SK-N-SH (cell line): ENCODE data around the gene ATG4C. TPM values are rescaled to one million over a fixed set of nuclear protein-coding genes. Genes with fewer than 3 reads are reported as not detected.

Source experiments
- CTCF ChIA-PET: fragments of 300-600, 350-600 bp; formaldehyde crosslinking; extraction: SDS; loops from one replicate; lab custom pipeline; 2021; lab: Yijun Ruan, JAX
- POLR2A ChIA-PET: fragments of 350-600 bp; sonication (Branson Sonifier 250); formaldehyde crosslinking; extraction: SDS; loops from one replicate; lab custom pipeline; 2020; ENCODE audit warnings: antibody characterized with exemption, inconsistent platforms; lab: Yijun Ruan, JAX
- DNase-seq: peaks from one replicate; pipeline ENCODE4 v3.0.0; 2012
- H2AFZ ChIP-seq: fragments of 200-600 bp; sonication (generic); 2 replicates; pipeline ENCODE4 v1.8.1; 2016; ENCODE audit warnings: antibody characterized with exemption, mild to moderate bottlenecking, low read depth
- H3F3A ChIP-seq: fragments of 200-600 bp; sonication (generic); replicated peaks from 2 replicates; pipeline ENCODE3; 2016; ENCODE audit warnings: antibody characterized with exemption, mild to moderate bottlenecking; ENCODE audit not compliant: insufficient read depth
- H3K27ac ChIP-seq, 2 experiments: fragments of 200-500 bp in 1 of 2; fragments of 200-600 bp in 1 of 2; sonication (Bioruptor generic) in 1 of 2; sonication (generic), shearing (Covaris generic) in 1 of 2; 2 replicates each; pipeline versions ENCODE4 v1.5.1 to v1.6.1; 2014 to 2016; ENCODE audit warnings: low read depth in 2 of 2, inconsistent platforms in 1 of 2, low read length in 1 of 2, mild to moderate bottlenecking in 1 of 2, mixed read lengths in 1 of 2
- H3K27me3 ChIP-seq: fragments of 200-600 bp; sonication (generic), shearing (Covaris generic); 2 replicates; pipeline ENCODE4 v1.6.1; 2016; ENCODE audit warnings: mixed run types; ENCODE audit not compliant: insufficient read depth
- H3K36me3 ChIP-seq, 2 experiments: fragments of 200-500 bp in 1 of 2; fragments of 200-600 bp in 1 of 2; sonication (Bioruptor generic) in 1 of 2; sonication (generic) in 1 of 2; replicated peaks in 1 of 2; 2 replicates each; pipeline versions ENCODE3 to v1.5.1; 2014 to 2016; ENCODE audit warnings: low read length in 1 of 2, mild to moderate bottlenecking in 1 of 2; ENCODE audit not compliant: insufficient read depth in 2 of 2, control insufficient read depth in 1 of 2
- H3K4me1 ChIP-seq, 2 experiments: fragments of 200-500 bp in 1 of 2; fragments of 200-600 bp in 1 of 2; sonication (Bioruptor generic) in 1 of 2; sonication (generic), shearing (Covaris generic) in 1 of 2; 2 replicates each; pipeline versions ENCODE4 v1.5.1 to v1.6.1; 2014 to 2016; ENCODE audit warnings: low read depth in 1 of 2, low read length in 1 of 2, mixed run types in 1 of 2; ENCODE audit not compliant: insufficient read depth in 2 of 2, control insufficient read depth in 1 of 2
- H3K4me2 ChIP-seq: fragments of 200-600 bp; sonication (generic), shearing (Covaris generic); 2 replicates; pipeline ENCODE4 v1.6.1; 2017; ENCODE audit warnings: mixed run types
- H3K4me3 ChIP-seq, 2 experiments: fragments of 200-500 bp in 1 of 2; fragments of 200-600 bp in 1 of 2; sonication (Bioruptor generic) in 1 of 2; sonication (generic), shearing (Covaris generic) in 1 of 2; 2 replicates each; pipeline versions ENCODE4 v1.5.1 to v1.8.1; 2014 to 2016; ENCODE audit warnings: low read depth in 2 of 2, inconsistent platforms in 1 of 2, low read length in 1 of 2, mild to moderate bottlenecking in 1 of 2, mixed read lengths in 1 of 2, moderate library complexity in 1 of 2
- H3K79me2 ChIP-seq: fragments of 200-600 bp; sonication (generic); 2 replicates; pipeline ENCODE4 v1.8.1; 2017; ENCODE audit warnings: mild to moderate bottlenecking; ENCODE audit not compliant: insufficient read depth
- H3K9ac ChIP-seq: fragments of 200-600 bp; sonication (generic); 2 replicates; pipeline ENCODE4 v1.6.1; 2017; ENCODE audit warnings: mixed run types
- H3K9me2 ChIP-seq: fragments of 200-600 bp; sonication (generic); 2 replicates; pipeline ENCODE4 v1.6.1; 2017; ENCODE audit warnings: mixed run types
- H3K9me3 ChIP-seq: fragments of 200-600 bp; sonication (generic); 2 replicates; pipeline ENCODE4 v1.6.1; 2017; ENCODE audit warnings: mixed run types, mild to moderate bottlenecking, moderate library complexity
- H4K20me1 ChIP-seq: fragments of 200-600 bp; sonication (generic); 2 replicates; pipeline ENCODE4 v1.6.1; 2017; ENCODE audit warnings: mild to moderate bottlenecking, mixed run types; ENCODE audit not compliant: insufficient read depth
- ELF1 ChIP-seq: IDR thresholded peaks from 2 replicates; pipeline ENCODE4 v1.4.0; 2012
- EP300 ChIP-seq, 2 experiments: IDR thresholded peaks; 2 replicates each; pipeline versions ENCODE4 v1.4.0 to v1.6.1; 2012; ENCODE audit warnings: borderline replicate concordance in 1 of 2, low read depth in 1 of 2, low read length in 1 of 2
- EZH2phosphoT487 ChIP-seq: fragments of 200-600 bp; sonication (generic); IDR thresholded peaks from 2 replicates; pipeline ENCODE4 v1.6.1; 2017; ENCODE audit warnings: low read depth, mixed run types, mild to moderate bottlenecking, antibody characterized with exemption, moderate library complexity, borderline replicate concordance
- FOXJ3 ChIP-seq: sonication (generic); formaldehyde crosslinking; IDR thresholded peaks from 2 replicates; pipeline ENCODE4 v1.5.1; 2020; ENCODE audit warnings: mild to moderate bottlenecking, missing genetic modification reagents
- FOXM1 ChIP-seq: IDR thresholded peaks from 2 replicates; pipeline ENCODE4 v1.4.0; 2012; ENCODE audit warnings: low read depth, mild to moderate bottlenecking
- GATA2 ChIP-seq: sonication (generic); formaldehyde crosslinking; IDR thresholded peaks from 2 replicates; pipeline ENCODE4 v1.5.0; 2020; ENCODE audit warnings: mild to moderate bottlenecking, missing genetic modification reagents
- MEF2A ChIP-seq: IDR thresholded peaks from 2 replicates; pipeline ENCODE4 v1.4.0; 2012; ENCODE audit warnings: low read depth, borderline replicate concordance
- MXI1 ChIP-seq: IDR thresholded peaks from 2 replicates; pipeline ENCODE4 v1.6.1; 2012; ENCODE audit warnings: mild to moderate bottlenecking, low read depth, low read length, improper control_type of control experiment
- NFIC ChIP-seq: IDR thresholded peaks from 2 replicates; pipeline ENCODE4 v1.4.0; 2012; ENCODE audit warnings: borderline replicate concordance
- RCOR1 ChIP-seq: fragments of 150-350 bp; IDR thresholded peaks from 2 replicates; pipeline ENCODE4 v1.6.1; 2017; ENCODE audit warnings: antibody characterized with exemption, low read length
- SIN3A ChIP-seq: IDR thresholded peaks from 2 replicates; pipeline ENCODE4 v1.6.1; 2012; ENCODE audit warnings: low read depth, mild to moderate bottlenecking, low read length, moderate library complexity, borderline replicate concordance
- SMC3 ChIP-seq: IDR thresholded peaks from 2 replicates; pipeline ENCODE4 v1.6.1; 2012; ENCODE audit warnings: low read depth, low read length, improper control_type of control experiment
- TAF1 ChIP-seq: IDR thresholded peaks from 2 replicates; pipeline ENCODE4 v1.6.1; 2012; ENCODE audit warnings: low read depth, mild to moderate bottlenecking, low read length, moderate library complexity, borderline replicate concordance
- TCF12 ChIP-seq: IDR thresholded peaks from 2 replicates; pipeline ENCODE4 v1.4.0; 2012
- USF1 ChIP-seq: IDR thresholded peaks from 2 replicates; pipeline ENCODE4 v1.4.0; 2012; ENCODE audit warnings: low read depth, borderline replicate concordance
- USF2 ChIP-seq: fragments of 150-350 bp; IDR thresholded peaks from 2 replicates; pipeline ENCODE4 v1.6.1; 2017; ENCODE audit warnings: antibody characterized with exemption, low read length, low read depth, borderline replicate concordance
- YY1 ChIP-seq: IDR thresholded peaks from 2 replicates; pipeline ENCODE4 v1.4.0; 2012; ENCODE audit warnings: low read depth, mild to moderate bottlenecking
- WGBS: methylation state at CpG from one replicate; pipeline ENCODE4 v1.1.6; 2017; ENCODE audit warnings: low lambda C conversion rate; 5-methylcytosine and 5-hydroxymethylcytosine counted together
- polyA plus RNA-seq, 3 experiments: library from polyadenylated mRNA; depleted of rRNA; stranded (reverse); fragments of >200 nt; gene quantifications; 2 replicates each; pipeline ENCODE4 v1.2.3, GENCODE V29; 2012
- TF ChIP-seq, protein P1 (sequence below): fragments of 200-600 bp; sonication (generic); IDR thresholded peaks from 2 replicates; pipeline ENCODE4 v1.6.1; 2017; ENCODE audit warnings: antibody characterized with exemption, mild to moderate bottlenecking, moderate library complexity

Gene ATG4C
- polyA plus RNA-seq, 1 of the 3 experiments (the other 2 are of a cell fraction) = 3.0 TPM

DNA sequence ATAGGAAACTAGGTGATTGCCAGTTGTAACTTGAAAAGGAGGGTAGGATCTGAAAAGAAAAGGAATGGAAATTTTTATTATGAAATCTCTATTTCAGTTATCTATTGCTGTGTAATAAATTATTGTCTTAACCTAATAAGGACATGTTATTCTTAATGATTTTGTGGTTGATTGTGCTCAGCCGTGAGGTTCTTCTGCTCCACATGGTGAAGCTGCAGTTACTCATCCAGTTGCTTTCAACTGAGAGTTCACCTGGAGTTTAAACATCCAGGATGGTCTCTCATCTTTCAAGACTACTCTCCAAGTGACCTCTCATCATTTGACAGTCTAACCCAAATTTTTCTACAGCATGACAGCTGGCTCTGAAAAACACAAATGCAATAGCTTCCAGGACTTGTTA is 96.0 kb downstream of the ATG4C start:
- Histone ChIP-seq H3K4me3 (no peak overlapping the region), H3K9me2 (no peaks in the 10 kb centered on the region), H3K9ac (no peak overlapping the region), H4K20me1 (no peaks in the 10 kb centered on the region), H3K79me2 (no peaks in the 10 kb centered on the region), H3K27me3 (no peaks in the 10 kb centered on the region), H2AFZ (no peak overlapping the region), H3K9me3 (no peaks in the 10 kb centered on the region), H3K4me1 (peaks cover 6 to 7% of the 10 kb centered on the region in 2 experiments; a peak in 3 of 4 replicates), H3K36me3 (no peaks in the 10 kb centered on the region), H3K27ac (no peak overlapping the region), H3K4me2 (no peak overlapping the region), H3F3A (no peaks in the 10 kb centered on the region)
- 81% methylated on average over 1 of the region's 1 CpG for WGBS
- DNase-seq = no peak
- TF ChIP-seq ELF1 (no peak), FOXJ3 (CRISPR knock-in tag) (no peak), GATA2 (CRISPR knock-in tag) (no peak)
- ChIA-PET CTCF (interaction anchor here (1.4 kb wide), 1 partner anchor 38 kb away, joined by 4 read pairs; no protein-coding TSS in a partner anchor), POLR2A (no interaction called here)

GRCh38 chr1:62882201-62883104 is 98.5 kb downstream of the ATG4C start:
- TF ChIP-seq, protein P1, sequence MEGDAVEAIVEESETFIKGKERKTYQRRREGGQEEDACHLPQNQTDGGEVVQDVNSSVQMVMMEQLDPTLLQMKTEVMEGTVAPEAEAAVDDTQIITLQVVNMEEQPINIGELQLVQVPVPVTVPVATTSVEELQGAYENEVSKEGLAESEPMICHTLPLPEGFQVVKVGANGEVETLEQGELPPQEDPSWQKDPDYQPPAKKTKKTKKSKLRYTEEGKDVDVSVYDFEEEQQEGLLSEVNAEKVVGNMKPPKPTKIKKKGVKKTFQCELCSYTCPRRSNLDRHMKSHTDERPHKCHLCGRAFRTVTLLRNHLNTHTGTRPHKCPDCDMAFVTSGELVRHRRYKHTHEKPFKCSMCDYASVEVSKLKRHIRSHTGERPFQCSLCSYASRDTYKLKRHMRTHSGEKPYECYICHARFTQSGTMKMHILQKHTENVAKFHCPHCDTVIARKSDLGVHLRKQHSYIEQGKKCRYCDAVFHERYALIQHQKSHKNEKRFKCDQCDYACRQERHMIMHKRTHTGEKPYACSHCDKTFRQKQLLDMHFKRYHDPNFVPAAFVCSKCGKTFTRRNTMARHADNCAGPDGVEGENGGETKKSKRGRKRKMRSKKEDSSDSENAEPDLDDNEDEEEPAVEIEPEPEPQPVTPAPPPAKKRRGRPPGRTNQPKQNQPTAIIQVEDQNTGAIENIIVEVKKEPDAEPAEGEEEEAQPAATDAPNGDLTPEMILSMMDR = no peak
- TF ChIP-seq MEF2A (no peak), SMC3 (no peak), NFIC (no peak), ELF1 (no peak), YY1 (no peak), MXI1 (peak; percentile 46; the same call in 1 of the 2 replicates), SIN3A (no peak), EZH2phosphoT487 (no peak), TCF12 (no peak), USF1 (no peak), GATA2 (CRISPR knock-in tag) (peak; percentile 51; the same call in 1 of the 2 replicates), RCOR1 (peak; percentile 46; the same call in 1 of the 2 replicates), FOXM1 (no peak), USF2 (no peak), TAF1 (no peak), EP300 (IDR thresholded peaks at IDR 0.05; ENCODE audit: borderline replicate concordance in 1 of 2, low read depth in 1 of 2, low read length in 1 of 2) (peak in 1 of 2 experiments; percentile 47; a peak in 2 of 4 replicates)
- Histone ChIP-seq H4K20me1 (no peaks in the 10 kb centered on the region), H3F3A (no peaks in the 10 kb centered on the region), H3K36me3 (no peaks in the 10 kb centered on the region), H3K4me3 (no peak overlapping the region), H3K27me3 (no peaks in the 10 kb centered on the region), H3K9me2 (no peaks in the 10 kb centered on the region), H3K9ac (no peak overlapping the region), H3K27ac (no peak overlapping the region), H3K4me2 (no peak overlapping the region), H3K4me1 (peaks cover 0 to 6% of the 10 kb centered on the region in 2 experiments; a peak in 2 of 4 replicates), H3K9me3 (no peaks in the 10 kb centered on the region), H2AFZ (no peak overlapping the region), H3K79me2 (no peaks in the 10 kb centered on the region)
- ChIA-PET CTCF (interaction anchor here (0.8 to 3.3 kb wide), 6 partner anchors 22 to 630 kb away, joined by 3 to 13 read pairs (median 4); no protein-coding TSS in a partner anchor), POLR2A (interaction anchor here (0.7 to 0.9 kb wide), 2 partner anchors 29 to 441 kb away, joined by 3 read pairs; no protein-coding TSS in a partner anchor)
- WGBS = 35% methylated on average over 10 of the region's 10 CpGs
- peak; percentile 47 for DNase-seq
